ENCODE measurements around the gene RNU2-63P. TPM values are rescaled to one million over a fixed set of nuclear protein-coding genes. Genes with fewer than 3 reads are reported as not detected.
"Not testable (repeated sequence)": the region's sequence is repeated elsewhere in the genome, so short reads cannot be mapped to it uniquely, and the experiment has no call there.

The RNU2-63P gene
- total RNA-seq, 1 donor = under 0.01 TPM

GRCh38 chr2:87992569-87992968 lies 23.8 kb downstream of the RNU2-63P start:
- DNase-seq (ENCODE audit: low read depth in 2 of 3, low spot score in 2 of 3) = not testable (repeated sequence)

- not testable (repeated sequence) for DNase-seq (ENCODE audit: low read depth in 2 of 3, low spot score in 2 of 3)
Measured at GRCh38 chr2:87987473-87987872, 28.9 kb downstream of the RNU2-63P start.

- DNase-seq (ENCODE audit: low read depth in 2 of 3, low spot score in 2 of 3) = not testable (repeated sequence)
Measured at GRCh38 chr2:87985902-87986301, 30.4 kb downstream of the RNU2-63P start.

GRCh38 chr2:87981182-87981581 lies 35.2 kb downstream of the RNU2-63P start:
- not testable (repeated sequence) for DNase-seq (ENCODE audit: low read depth in 2 of 3, low spot score in 2 of 3)

GRCh38 chr2:87972385-87972784 lies 44.0 kb downstream of the RNU2-63P start:
- not testable (repeated sequence) for DNase-seq (ENCODE audit: low read depth in 2 of 3, low spot score in 2 of 3)

Small RNA genes within 50 kb of the gene (small RNA-seq; reads per million reads assigned to genes)
- 422 reads per million, percentile 99 among the genes with 10 or more reads in this experiment for gene RNU2-63P

Other genes with a start within 250 kb of the RNU2-63P start
- gene RGPD2, start 190.8 kb downstream of the RNU2-63P start, total RNA-seq = 1.9 TPM
- gene KRCC1, start 39.2 kb upstream of the RNU2-63P start, total RNA-seq = 6.7 TPM
- not detected for gene SMYD1, start 51.3 kb upstream of the RNU2-63P start, total RNA-seq
- not detected for gene FABP1, start 111.5 kb upstream of the RNU2-63P start, total RNA-seq
- gene THNSL2, start 153.8 kb upstream of the RNU2-63P start, total RNA-seq = 3.0 TPM

Measured in hematopoietic multipotent progenitor cell (in vitro differentiated cells).